ENCODE data around the gene SLC6A3. TPM values are rescaled to one million over a fixed set of nuclear protein-coding genes. Genes with fewer than 3 reads are reported as not detected.

SLC6A3 gene
- total and polyA plus RNA-seq, 4 donors, result 0.30 to 1.1 (median 0.90) TPM

DNA sequence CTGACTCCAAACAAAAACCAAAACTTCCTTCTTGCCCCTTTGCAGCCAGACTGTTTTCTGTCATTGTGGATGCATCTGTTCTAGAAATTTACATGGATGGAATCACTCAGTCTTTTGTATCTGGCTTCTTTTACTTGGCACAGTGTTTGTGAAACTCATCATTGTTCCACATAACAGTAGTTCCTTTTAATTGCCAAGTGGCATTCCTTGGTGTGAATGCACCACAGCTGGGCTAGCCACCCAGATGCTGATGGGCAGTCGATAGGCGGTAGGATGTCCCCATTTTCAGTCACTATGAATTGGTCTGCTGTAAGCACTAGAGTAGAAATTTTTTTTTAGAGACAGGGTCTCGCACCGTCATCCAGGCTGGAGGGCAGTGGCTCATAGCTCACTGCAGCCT is 94.1 kb downstream of the SLC6A3 start:
- H3K4me3 ChIP-seq, result no peak overlapping the region
- H3K27ac ChIP-seq (ENCODE audit: low read depth in 1 of 2, low read length in 1 of 2), result no peak overlapping the region
- H3K4me1 ChIP-seq (ENCODE audit: control insufficient read depth in 5 of 5, insufficient read depth in 5 of 5, low read length in 5 of 5), result peaks cover 0 to under 1% (median 0%) of the 10 kb centered on the region in 5 donors
- no peak for DNase-seq
- H3K9me3 ChIP-seq (ENCODE audit: control insufficient read depth in 4 of 4, insufficient read depth in 3 of 4, low read length in 3 of 4), result no peaks in the 10 kb centered on the region
- TF ChIP-seq, protein P1, sequence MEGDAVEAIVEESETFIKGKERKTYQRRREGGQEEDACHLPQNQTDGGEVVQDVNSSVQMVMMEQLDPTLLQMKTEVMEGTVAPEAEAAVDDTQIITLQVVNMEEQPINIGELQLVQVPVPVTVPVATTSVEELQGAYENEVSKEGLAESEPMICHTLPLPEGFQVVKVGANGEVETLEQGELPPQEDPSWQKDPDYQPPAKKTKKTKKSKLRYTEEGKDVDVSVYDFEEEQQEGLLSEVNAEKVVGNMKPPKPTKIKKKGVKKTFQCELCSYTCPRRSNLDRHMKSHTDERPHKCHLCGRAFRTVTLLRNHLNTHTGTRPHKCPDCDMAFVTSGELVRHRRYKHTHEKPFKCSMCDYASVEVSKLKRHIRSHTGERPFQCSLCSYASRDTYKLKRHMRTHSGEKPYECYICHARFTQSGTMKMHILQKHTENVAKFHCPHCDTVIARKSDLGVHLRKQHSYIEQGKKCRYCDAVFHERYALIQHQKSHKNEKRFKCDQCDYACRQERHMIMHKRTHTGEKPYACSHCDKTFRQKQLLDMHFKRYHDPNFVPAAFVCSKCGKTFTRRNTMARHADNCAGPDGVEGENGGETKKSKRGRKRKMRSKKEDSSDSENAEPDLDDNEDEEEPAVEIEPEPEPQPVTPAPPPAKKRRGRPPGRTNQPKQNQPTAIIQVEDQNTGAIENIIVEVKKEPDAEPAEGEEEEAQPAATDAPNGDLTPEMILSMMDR (IDR thresholded peaks at IDR 0.05; ENCODE audit: control extremely low read depth, extremely low read depth), result no peak
- WGBS, 2 donors, result 83 to 88% methylated on average over 4 of the region's 4 CpGs
- H3K36me3 ChIP-seq (ENCODE audit: control insufficient read depth in 4 of 4, insufficient read depth in 4 of 4, low read length in 4 of 4), result no peaks in the 10 kb centered on the region
- peaks cover 0 to under 1% (median 0%) of the 10 kb centered on the region in 3 donors for H3K27me3 ChIP-seq (ENCODE audit: control insufficient read depth in 3 of 3, insufficient read depth in 3 of 3, low read length in 2 of 3)
- no peak overlapping the region for H3K9ac ChIP-seq (ENCODE audit: insufficient read depth in 1 of 2, low read length in 2 of 2)
- no peak for ATAC-seq (ENCODE audit: insufficient read depth, low FRiP score)

DNA sequence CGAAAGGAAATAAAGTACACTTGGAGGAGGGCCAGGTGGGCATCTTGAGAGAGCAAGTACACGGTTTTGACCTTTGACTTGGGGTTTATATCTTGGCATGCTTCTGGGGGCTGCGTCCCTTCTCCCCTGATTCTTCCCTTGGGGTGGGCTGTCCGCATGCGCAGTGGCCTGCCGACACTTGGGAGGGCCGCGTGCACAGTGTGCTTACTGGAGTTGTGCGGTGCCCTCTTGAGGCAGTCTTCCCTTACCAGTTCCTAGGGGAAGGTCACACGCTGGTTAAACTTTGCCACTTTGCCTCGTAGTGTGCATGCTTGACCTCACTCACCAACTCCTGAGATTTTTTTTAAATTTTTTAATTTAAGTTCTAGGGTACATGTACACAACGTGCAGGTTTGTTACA is 96.0 kb downstream of the SLC6A3 start:
- no peak for DNase-seq
- Histone ChIP-seq H3K4me3 (no peak overlapping the region), H3K9ac (ENCODE audit: insufficient read depth in 1 of 2, low read length in 2 of 2) (no peak overlapping the region), H3K36me3 (ENCODE audit: control insufficient read depth in 4 of 4, insufficient read depth in 4 of 4, low read length in 4 of 4) (no peaks in the 10 kb centered on the region), H3K27ac (ENCODE audit: low read depth in 1 of 2, low read length in 1 of 2) (no peak overlapping the region), H3K4me1 (ENCODE audit: control insufficient read depth in 5 of 5, insufficient read depth in 5 of 5, low read length in 5 of 5) (peaks cover 0 to 8% (median 0%) of the 10 kb centered on the region in 5 donors), H3K9me3 (ENCODE audit: control insufficient read depth in 4 of 4, insufficient read depth in 3 of 4, low read length in 3 of 4) (no peaks in the 10 kb centered on the region), H3K27me3 (ENCODE audit: control insufficient read depth in 3 of 3, insufficient read depth in 3 of 3, low read length in 2 of 3) (no peaks in the 10 kb centered on the region)
- WGBS, 2 donors, result 35 to 52% methylated on average over 12 of the region's 12 CpGs
- TF ChIP-seq, protein P1 (IDR thresholded peaks at IDR 0.05; ENCODE audit: control extremely low read depth, extremely low read depth), result no peak
- ATAC-seq (ENCODE audit: insufficient read depth, low FRiP score), result no peak

DNA sequence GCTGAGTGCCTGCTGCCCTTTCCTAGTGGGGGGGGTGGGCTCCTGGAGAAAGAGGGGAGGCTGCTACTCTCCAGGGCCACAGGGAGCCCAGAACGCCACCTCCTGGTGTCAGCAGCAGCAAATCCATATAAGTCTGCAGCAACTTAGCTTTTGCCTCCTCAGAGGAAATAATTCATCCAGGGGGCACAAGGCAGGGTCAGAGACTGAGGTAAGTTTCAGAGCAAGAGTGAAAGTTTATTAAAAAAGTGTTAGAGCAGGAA is 96.3 kb downstream of the SLC6A3 start:
- DNase-seq, result no peak
- ATAC-seq (ENCODE audit: insufficient read depth, low FRiP score), result no peak
- 75 to 86% methylated on average over 1 of the region's 1 CpG for WGBS, 2 donors
- Histone ChIP-seq H3K4me1 (ENCODE audit: control insufficient read depth in 5 of 5, insufficient read depth in 5 of 5, low read length in 5 of 5) (peaks cover 0 to 11% (median 3%) of the 10 kb centered on the region in 5 donors), H3K9ac (ENCODE audit: insufficient read depth in 1 of 2, low read length in 2 of 2) (no peak overlapping the region), H3K27me3 (ENCODE audit: control insufficient read depth in 3 of 3, insufficient read depth in 3 of 3, low read length in 2 of 3) (no peaks in the 10 kb centered on the region), H3K9me3 (ENCODE audit: control insufficient read depth in 4 of 4, insufficient read depth in 3 of 4, low read length in 3 of 4) (no peaks in the 10 kb centered on the region), H3K4me3 (no peak overlapping the region), H3K36me3 (ENCODE audit: control insufficient read depth in 4 of 4, insufficient read depth in 4 of 4, low read length in 4 of 4) (no peaks in the 10 kb centered on the region), H3K27ac (ENCODE audit: low read depth in 1 of 2, low read length in 1 of 2) (no peak overlapping the region)
- TF ChIP-seq, protein P1 (IDR thresholded peaks at IDR 0.05; ENCODE audit: control extremely low read depth, extremely low read depth), result no peak

DNA sequence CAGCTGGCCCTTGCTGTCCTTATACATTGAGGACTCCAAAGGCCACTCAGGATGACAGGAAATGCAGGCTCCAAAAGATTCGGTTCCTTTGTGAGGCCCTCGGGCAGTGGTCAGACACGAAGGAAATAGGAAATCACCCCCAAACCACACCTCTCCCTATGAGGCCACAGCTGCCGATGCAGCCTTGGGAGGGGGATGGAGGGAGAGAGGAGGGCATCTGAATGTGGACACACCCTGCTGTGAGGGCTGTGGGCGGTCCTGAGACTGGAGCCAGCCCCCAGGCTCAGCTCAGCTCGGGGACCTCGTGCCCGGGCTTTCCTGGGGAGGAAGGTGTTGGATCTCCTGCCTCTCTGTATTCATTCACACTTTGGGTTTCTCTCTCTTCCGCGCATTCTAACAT is 97.7 kb downstream of the SLC6A3 start:
- TF ChIP-seq, protein P1 (IDR thresholded peaks at IDR 0.05; ENCODE audit: control extremely low read depth, extremely low read depth), result no peak
- Histone ChIP-seq H3K27me3 (ENCODE audit: control insufficient read depth in 3 of 3, insufficient read depth in 3 of 3, low read length in 2 of 3) (no peaks in the 10 kb centered on the region), H3K4me1 (ENCODE audit: control insufficient read depth in 5 of 5, insufficient read depth in 5 of 5, low read length in 5 of 5) (peaks cover 0 to 18% (median 6%) of the 10 kb centered on the region in 5 donors), H3K4me3 (no peak overlapping the region), H3K9me3 (ENCODE audit: control insufficient read depth in 4 of 4, insufficient read depth in 3 of 4, low read length in 3 of 4) (no peaks in the 10 kb centered on the region), H3K36me3 (ENCODE audit: control insufficient read depth in 4 of 4, insufficient read depth in 4 of 4, low read length in 4 of 4) (peaks cover 0 to under 1% (median 0%) of the 10 kb centered on the region in 4 donors), H3K9ac (ENCODE audit: insufficient read depth in 1 of 2, low read length in 2 of 2) (no peak overlapping the region), H3K27ac (ENCODE audit: low read depth in 1 of 2, low read length in 1 of 2) (no peak overlapping the region)
- DNase-seq (no peak), ATAC-seq (ENCODE audit: insufficient read depth, low FRiP score) (no peak)
- WGBS, 2 donors, result 35 to 48% methylated on average over 10 of the region's 10 CpGs

Measured in lung (tissue), 12 donors.